ENCODE measurements around the gene INHBC.

Gene INHBC

GRCh38 chr12:57455374-57456144, 21.0 kb downstream of the INHBC start:
- DNase-seq: no peak

GRCh38 chr12:57456145-57456700, 21.6 kb downstream of the INHBC start:
- peak; percentile 67 for DNase-seq

- no peak for DNase-seq
Observed at GRCh38 chr12:57456737-57457490, 22.3 kb downstream of the INHBC start.

DNA sequence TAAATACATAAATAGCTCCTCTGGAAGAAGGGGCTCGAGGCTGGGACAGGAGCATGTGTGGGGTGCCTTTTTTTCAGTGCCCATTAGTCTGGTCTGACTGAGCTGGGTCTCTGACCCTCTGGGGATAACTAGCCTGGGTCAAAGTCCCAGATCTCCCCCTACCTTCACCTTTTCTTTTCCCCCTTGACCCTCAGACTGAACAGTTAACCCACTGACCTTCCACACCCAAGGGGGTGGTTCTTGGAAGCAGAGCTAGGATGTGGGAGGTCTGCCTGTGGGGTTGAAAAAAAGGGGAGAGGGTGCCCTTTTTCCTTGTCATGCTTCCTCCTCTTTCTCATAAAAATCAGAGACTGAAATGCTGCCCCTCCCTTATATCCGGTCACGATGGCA, 24.1 kb downstream of the INHBC start:
- DNase-seq: no peak

- DNase-seq: peak; percentile 97 to 98
Observed at GRCh38 chr12:57459055-57459749, 24.6 kb downstream of the INHBC start.

GRCh38 chr12:57459750-57460467, 25.3 kb downstream of the INHBC start, which contains the start of gene GLI1:
TSS of gene GLI1 (plus strand) at chr12:57459785. CDS start at chr12:57463692, 3,907 bp downstream.
- DNase-seq: no peak

DNA sequence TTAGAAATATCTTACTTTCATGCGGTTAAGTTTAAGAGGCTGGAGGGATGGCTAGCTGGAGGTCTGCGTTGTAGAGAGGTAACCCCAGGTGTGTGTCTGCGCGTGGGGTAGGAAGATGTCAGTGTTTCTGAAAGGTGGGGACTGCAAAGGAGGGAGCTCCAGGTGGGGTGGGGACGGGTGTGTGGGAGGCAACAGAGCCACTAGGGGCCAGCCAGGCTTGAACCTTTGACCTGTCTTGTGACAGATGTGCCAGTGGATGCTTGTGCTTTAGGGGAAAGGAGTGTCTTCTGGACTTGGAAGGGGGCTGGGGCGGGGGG, 25.8 kb downstream of the INHBC start:
- no peak for DNase-seq

- DNase-seq: peak in 1 of 2 experiments; percentile 37
Observed at GRCh38 chr12:57460841-57461275, 26.3 kb downstream of the INHBC start.

GRCh38 chr12:57461276-57461916, 26.8 kb downstream of the INHBC start:
- peak; percentile 49 to 64 for DNase-seq

DNA sequence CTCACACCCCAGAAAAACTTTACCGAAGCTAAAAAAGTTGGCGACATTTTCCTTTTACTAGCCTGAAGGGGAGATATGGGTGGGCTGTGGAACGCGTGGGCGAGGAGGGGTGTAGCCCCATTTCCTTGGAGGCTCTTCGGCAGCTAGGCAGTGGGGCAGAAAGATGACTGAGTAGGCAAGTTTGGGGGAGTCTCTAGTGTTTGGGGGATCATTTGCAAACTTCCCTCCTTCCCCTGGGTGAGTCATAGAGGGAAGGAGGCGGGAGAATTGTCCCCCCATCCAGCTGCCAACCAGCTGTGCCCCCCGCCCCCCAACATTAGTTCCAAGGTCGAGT, 27.3 kb downstream of the INHBC start:
- peak; percentile 42 to 50 for DNase-seq

DNA sequence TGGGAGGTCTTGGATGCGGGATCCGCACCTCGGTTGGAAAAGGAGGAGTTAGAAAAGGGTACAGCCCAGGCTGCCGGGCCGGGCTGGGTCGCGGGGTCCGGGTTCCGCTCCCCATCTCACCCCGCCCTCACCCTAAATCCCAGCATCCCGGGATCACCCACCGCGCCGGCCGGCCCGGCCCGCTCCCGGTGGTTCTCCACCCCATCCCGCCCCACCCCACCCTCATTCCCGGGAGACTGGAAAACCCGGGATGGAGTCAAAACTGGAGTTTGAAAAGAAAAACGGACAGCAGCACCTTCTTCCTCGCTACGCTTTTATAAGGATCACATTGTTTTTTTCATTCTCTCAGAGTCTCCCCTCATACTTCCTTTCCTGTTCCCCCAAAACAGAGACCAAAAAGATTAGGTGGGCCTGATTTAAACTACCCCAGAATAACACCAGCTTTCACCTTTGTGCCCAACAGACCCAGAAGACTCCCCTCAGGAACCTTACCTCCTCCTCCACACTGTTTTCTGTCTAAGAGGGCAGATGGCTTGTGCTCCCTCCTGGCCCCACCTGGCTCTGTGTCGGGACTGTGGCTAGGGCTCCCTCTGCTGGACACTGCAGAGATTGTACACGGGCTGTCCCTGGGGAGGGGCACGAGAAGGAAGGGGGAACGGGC, 27.8 kb downstream of the INHBC start:
- DNase-seq: peak; percentile 93

GRCh38 chr12:57462912-57463253, 28.3 kb downstream of the INHBC start:
- no peak for DNase-seq

DNA sequence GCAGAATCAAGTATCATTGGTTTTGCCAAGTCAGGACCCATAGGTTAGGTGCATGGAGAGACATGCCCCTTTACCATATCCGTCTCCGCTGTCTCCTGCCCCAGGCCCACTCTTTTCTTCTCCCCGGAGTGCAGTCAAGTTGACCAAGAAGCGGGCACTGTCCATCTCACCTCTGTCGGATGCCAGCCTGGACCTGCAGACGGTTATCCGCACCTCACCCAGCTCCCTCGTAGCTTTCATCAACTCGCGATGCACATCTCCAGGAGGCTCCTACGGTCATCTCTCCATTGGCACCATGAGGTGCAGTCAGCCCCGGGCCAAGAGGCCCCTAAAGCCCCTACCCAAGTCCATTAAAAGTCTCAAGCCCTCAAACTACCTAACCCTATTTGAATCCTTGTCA, 30.0 kb downstream of the INHBC start:
- no peak for DNase-seq

DNA sequence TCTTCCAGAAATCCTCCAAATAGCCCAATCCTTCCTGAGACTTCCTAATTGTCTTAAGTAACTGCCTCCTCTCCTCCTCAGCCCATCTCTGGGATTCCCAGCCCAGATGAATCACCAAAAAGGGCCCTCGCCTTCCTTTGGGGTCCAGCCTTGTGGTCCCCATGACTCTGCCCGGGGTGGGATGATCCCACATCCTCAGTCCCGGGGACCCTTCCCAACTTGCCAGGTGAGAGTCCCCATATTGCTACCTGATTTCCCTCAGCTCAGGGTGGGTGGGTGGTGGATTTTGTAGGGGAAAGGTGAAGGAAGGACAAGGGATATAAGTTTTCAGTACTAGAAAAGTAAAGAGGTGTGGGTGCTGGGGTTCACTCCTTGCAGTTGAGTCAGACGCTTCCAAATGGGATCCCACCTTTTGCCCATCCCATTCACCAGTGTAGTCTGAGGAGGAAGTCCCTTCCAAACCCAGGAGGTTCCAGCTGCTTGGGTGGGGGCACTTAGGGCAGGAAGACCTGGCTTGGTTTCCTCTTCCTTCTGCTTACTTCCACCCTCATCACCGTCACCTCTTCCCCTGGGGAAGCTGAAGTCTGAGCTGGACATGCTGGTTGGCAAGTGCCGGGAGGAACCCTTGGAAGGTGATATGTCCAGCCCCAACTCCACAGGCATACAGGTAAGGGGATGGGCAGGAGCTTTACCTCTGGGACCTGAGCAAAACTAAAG, 30.6 kb downstream of the INHBC start:
- DNase-seq: no peak

GRCh38 chr12:57465747-57466505, 31.3 kb downstream of the INHBC start:
- no peak for DNase-seq

DNA sequence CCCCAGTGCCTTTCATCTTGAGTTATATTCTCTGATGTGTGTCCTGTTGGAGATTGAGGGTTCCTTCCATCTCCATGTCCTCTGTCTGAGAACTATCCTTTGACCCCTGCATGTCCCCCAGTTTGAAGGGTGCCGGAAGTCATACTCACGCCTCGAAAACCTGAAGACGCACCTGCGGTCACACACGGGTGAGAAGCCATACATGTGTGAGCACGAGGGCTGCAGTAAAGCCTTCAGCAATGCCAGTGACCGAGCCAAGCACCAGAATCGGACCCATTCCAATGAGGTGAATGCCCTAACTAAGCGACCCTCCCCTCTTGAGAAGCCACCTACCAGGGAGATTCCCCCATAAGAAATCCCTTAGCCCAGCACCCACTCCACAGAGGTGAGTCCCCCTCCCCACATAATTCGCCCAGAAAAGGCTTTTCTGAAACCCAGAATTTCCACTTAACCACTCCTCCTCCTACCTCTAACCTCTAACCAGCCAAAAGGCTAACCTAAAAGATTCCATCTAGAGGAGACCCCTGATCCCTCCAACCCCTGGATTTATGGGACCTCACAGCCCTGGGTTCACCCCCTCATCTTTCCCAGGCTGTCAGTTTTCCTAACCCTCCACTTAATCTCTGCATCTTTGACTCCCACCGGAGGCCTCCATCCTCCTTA, 32.8 kb downstream of the INHBC start:
- no peak for DNase-seq

DNA sequence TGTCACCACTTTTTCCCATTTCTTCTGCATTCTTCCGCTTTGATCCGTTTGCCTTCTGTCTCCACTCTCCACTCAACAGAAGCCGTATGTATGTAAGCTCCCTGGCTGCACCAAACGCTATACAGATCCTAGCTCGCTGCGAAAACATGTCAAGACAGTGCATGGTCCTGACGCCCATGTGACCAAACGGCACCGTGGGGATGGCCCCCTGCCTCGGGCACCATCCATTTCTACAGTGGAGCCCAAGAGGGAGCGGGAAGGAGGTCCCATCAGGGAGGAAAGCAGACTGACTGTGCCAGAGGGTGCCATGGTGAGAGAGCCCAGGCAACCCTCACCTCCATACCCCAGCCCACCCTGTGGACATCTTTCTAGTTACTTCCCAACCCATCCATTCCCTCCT, 33.3 kb downstream of the INHBC start:
- no peak for DNase-seq

- DNase-seq: no peak
Observed at GRCh38 chr12:57469296-57470164, 34.9 kb downstream of the INHBC start.
